Esophagus muscularis mucosa (tissue), 4 donors: ENCODE measurements around the gene DDRGK1. TPM values are rescaled to one million over a fixed set of nuclear protein-coding genes. Genes with fewer than 3 reads are reported as not detected.

Source experiments
- DNase-seq: peaks from one replicate; pipeline ENCODE4 v3.0.0-alpha.2; 2017; ENCODE audit errors: extremely low spot score
- H3K27ac ChIP-seq, 4 donors: fragments of 200-600 bp; sonication (generic); replicated peaks in 1 of 4; 1 replicate in 3 of 4; 2 replicates in 1 of 4; pipeline ENCODE4 v1.5.1; 2016 to 2019; ENCODE audit warnings: mild to moderate bottlenecking in 1 of 4
- H3K27me3 ChIP-seq, 4 donors: fragments of 200-600 bp; sonication (generic); one replicate each; pipeline versions ENCODE4 v1.5.1 to v1.6.0; 2016 to 2019
- H3K36me3 ChIP-seq, 4 donors: fragments of 200-600 bp; sonication (generic); one replicate each; pipeline ENCODE4 v1.5.1; 2016 to 2019
- H3K4me1 ChIP-seq, 4 donors: fragments of 200-600 bp; sonication (generic); one replicate each; pipeline ENCODE4 v1.5.1; 2016 to 2019
- H3K4me3 ChIP-seq, 4 donors: fragments of 200-600 bp; sonication (generic); 1 replicate in 2 of 4; 2 replicates in 2 of 4; pipeline ENCODE4 v1.5.1; 2016 to 2019; ENCODE audit warnings: mild to moderate bottlenecking in 4 of 4, moderate library complexity in 1 of 4
- H3K9me3 ChIP-seq, 4 donors: fragments of 200-600 bp; sonication (generic); 1 replicate in 3 of 4; 2 replicates in 1 of 4; pipeline ENCODE4 v1.5.1; 2016 to 2019
- EP300 ChIP-seq: sonication (generic); formaldehyde crosslinking; IDR thresholded peaks from one replicate; pipeline ENCODE4 v1.6.1; 2017; ENCODE audit warnings: antibody characterized with exemption
- POLR2A ChIP-seq: fragments of 450-650 bp; IDR thresholded peaks from one replicate; pipeline ENCODE4 v1.6.1; 2017; ENCODE audit warnings: antibody characterized with exemption, moderate library complexity, mild to moderate bottlenecking, low read depth
- POLR2AphosphoS5 ChIP-seq, 2 donors: sonication (generic); formaldehyde crosslinking; IDR thresholded peaks; one replicate each; pipeline ENCODE4 v1.6.1; 2017; ENCODE audit warnings: antibody characterized with exemption in 2 of 2
- WGBS: methylation state at CpG from one replicate; pipeline ENCODE4 v1.1.5; 2018; 5-methylcytosine and 5-hydroxymethylcytosine counted together
- intact Hi-C: fragments of 100-400 bp; cut with DNase I; formaldehyde crosslinking; loops from one replicate; pipeline ENCODE4 v1.15.1; 2023
- total RNA-seq, 4 donors: library from RNA; depleted of rRNA; stranded (reverse); fragments of >200 nt; gene quantifications; one replicate each; pipeline versions ENCODE4 v1.1.0 to v1.2.1, GENCODE V29; 2016
- TF ChIP-seq, protein P1 (sequence below), 3 experiments: fragments of 200-600 bp in 2 of 3; fragments of 450-650 bp in 1 of 3; sonication (generic) in 2 of 3; IDR thresholded peaks; one replicate each; pipeline ENCODE4 v1.5.1; 2017 to 2019; ENCODE audit warnings: antibody characterized with exemption in 3 of 3, mild to moderate bottlenecking in 2 of 3, moderate library complexity in 1 of 3

DDRGK1 gene
- total RNA-seq, 4 donors from 2014 or later, result 64.4 to 86.0 (median 69.7) TPM

- H3K9me3 ChIP-seq, result no peaks in the 10 kb centered on the region
- H3K4me3 ChIP-seq, result no peak overlapping the region
- intact Hi-C loops, result no loop called here
- WGBS, result 49% methylated on average over 20 of the region's 39 CpGs
- H3K36me3 ChIP-seq, result peaks cover 0 to 4% (median 0%) of the 10 kb centered on the region in 4 donors
- peaks cover 6 to 26% (median 25%) of the 10 kb centered on the region in 4 donors for H3K4me1 ChIP-seq
- DNase-seq, result no peak
- no peak for TF ChIP-seq EP300
- peaks cover 0 to 16% (median 2%) of the 10 kb centered on the region in 4 donors for H3K27me3 ChIP-seq
- H3K27ac ChIP-seq, result no peak overlapping the region
These were observed 36.2 kb downstream of the DDRGK1 start for GRCh38 chr20:3168079-3168828.

DNA sequence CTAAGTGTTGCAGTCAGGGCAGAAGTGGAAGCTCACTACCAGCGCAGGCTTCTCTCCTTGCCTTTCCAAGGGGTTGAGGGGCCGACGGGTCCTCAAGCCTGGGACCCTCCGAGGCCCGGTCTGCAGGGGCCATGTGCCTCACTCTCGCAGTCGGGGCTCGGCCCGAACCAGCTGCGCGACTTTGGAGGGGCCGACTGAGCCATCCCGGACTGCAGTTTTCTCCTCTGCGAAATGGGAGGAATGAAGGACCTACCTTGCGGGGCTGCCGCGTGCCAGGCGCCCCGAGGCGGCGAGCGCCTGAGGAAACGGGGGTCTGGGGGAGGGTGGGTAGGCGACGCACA is 36.8 kb downstream of the DDRGK1 start:
- Histone ChIP-seq H3K4me3 (no peak overlapping the region), H3K9me3 (no peaks in the 10 kb centered on the region), H3K27ac (no peak overlapping the region), H3K36me3 (peaks cover 0 to 4% (median 0%) of the 10 kb centered on the region in 4 donors), H3K27me3 (peaks cover 0 to 16% (median 2%) of the 10 kb centered on the region in 4 donors), H3K4me1 (peaks cover 3 to 23% (median 20%) of the 10 kb centered on the region in 4 donors)
- TF ChIP-seq POLR2AphosphoS5 (IDR thresholded peaks at IDR 0.05) (no peak), EP300 (no peak), POLR2A (no peak)
- TF ChIP-seq, protein P1, sequence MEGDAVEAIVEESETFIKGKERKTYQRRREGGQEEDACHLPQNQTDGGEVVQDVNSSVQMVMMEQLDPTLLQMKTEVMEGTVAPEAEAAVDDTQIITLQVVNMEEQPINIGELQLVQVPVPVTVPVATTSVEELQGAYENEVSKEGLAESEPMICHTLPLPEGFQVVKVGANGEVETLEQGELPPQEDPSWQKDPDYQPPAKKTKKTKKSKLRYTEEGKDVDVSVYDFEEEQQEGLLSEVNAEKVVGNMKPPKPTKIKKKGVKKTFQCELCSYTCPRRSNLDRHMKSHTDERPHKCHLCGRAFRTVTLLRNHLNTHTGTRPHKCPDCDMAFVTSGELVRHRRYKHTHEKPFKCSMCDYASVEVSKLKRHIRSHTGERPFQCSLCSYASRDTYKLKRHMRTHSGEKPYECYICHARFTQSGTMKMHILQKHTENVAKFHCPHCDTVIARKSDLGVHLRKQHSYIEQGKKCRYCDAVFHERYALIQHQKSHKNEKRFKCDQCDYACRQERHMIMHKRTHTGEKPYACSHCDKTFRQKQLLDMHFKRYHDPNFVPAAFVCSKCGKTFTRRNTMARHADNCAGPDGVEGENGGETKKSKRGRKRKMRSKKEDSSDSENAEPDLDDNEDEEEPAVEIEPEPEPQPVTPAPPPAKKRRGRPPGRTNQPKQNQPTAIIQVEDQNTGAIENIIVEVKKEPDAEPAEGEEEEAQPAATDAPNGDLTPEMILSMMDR (IDR thresholded peaks at IDR 0.05), result no peak
- intact Hi-C loops, result no loop called here
- DNase-seq, result no peak
- 42% methylated on average over 2 of the region's 25 CpGs for WGBS

GRCh38 chr20:3166913-3167342 is 37.6 kb downstream of the DDRGK1 start:
- Histone ChIP-seq H3K27ac (no peak overlapping the region), H3K4me3 (no peak overlapping the region), H3K27me3 (peaks cover 0 to 16% (median 2%) of the 10 kb centered on the region in 4 donors), H3K4me1 (peaks cover 0 to 17% (median 15%) of the 10 kb centered on the region in 4 donors), H3K36me3 (peaks cover 0 to 4% (median 0%) of the 10 kb centered on the region in 4 donors), H3K9me3 (no peaks in the 10 kb centered on the region)
- TF ChIP-seq EP300 (no peak), POLR2A (no peak), POLR2AphosphoS5 (IDR thresholded peaks at IDR 0.05) (no peak)
- TF ChIP-seq, protein P1 (IDR thresholded peaks at IDR 0.05), result no peak
- intact Hi-C loops, result no loop called here
- WGBS, result no CpG with 5 or more reads among the region's 16 CpGs
- DNase-seq, result no peak

DNA sequence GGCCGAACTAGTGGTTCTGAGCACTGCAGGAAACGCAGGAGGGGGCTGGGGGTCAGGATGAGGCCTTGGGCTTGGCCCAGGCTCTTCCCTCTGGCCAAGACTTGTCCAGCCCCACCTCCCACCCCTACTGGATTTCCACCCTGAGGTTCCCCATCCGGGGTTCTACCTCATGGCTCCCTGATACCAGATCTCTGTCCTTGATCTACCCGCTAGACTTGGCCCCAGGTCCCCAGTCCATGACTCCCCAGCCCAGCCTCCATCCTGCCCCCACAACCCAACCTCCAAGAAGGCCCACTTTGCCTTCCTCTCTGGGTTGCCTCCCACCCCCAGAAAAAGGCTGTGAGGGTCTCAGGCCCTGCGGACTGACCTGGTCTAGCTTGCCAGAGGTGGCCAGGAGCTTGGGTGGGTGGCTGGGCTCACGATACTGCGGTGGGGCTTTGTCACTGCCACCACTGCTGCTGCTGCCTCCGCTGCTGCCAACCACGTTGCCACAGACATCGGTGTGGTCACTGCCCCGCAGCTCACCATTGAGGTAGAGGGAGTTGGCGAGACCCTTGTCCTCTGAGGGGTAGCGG is 38.1 kb downstream of the DDRGK1 start:
- DNase-seq, result no peak
- Histone ChIP-seq H3K4me3 (no peak overlapping the region), H3K9me3 (no peaks in the 10 kb centered on the region), H3K27ac (no peak overlapping the region), H3K36me3 (peaks cover 0 to 4% (median 0%) of the 10 kb centered on the region in 4 donors), H3K4me1 (peaks cover 0 to 17% (median 14%) of the 10 kb centered on the region in 4 donors), H3K27me3 (peaks cover 0 to 16% (median 2%) of the 10 kb centered on the region in 4 donors)
- TF ChIP-seq POLR2AphosphoS5 (IDR thresholded peaks at IDR 0.05) (no peak), POLR2A (no peak), EP300 (no peak)
- TF ChIP-seq, protein P1 (IDR thresholded peaks at IDR 0.05), result no peak
- intact Hi-C loops, result no loop called here
- 89% methylated on average over 9 of the region's 13 CpGs for WGBS

- intact Hi-C loops, result no loop called here
- 74% methylated on average over 28 of the region's 45 CpGs for WGBS
- Histone ChIP-seq H3K27ac (peak overlapping the region in 1 of 4 donors; percentile 42), H3K4me3 (peak overlapping the region in 3 of 4 donors; percentile 10 to 33 (median 18)), H3K9me3 (no peaks in the 10 kb centered on the region), H3K4me1 (peaks cover 0 to 17% (median 14%) of the 10 kb centered on the region in 4 donors), H3K27me3 (peaks cover 0 to 16% (median 2%) of the 10 kb centered on the region in 4 donors), H3K36me3 (peaks cover 0 to 4% (median 0%) of the 10 kb centered on the region in 4 donors)
- no peak for DNase-seq
- TF ChIP-seq EP300 (no peak), POLR2A (no peak), POLR2AphosphoS5 (IDR thresholded peaks at IDR 0.05) (no peak)
These were observed 38.8 kb downstream of the DDRGK1 start for GRCh38 chr20:3165473-3166337.
